MM.1S (cell line): ENCODE measurements around the gene ANKRD24.

ENCODE experiments used
- DNase-seq: peaks from one replicate; pipeline ENCODE4 v3.0.0-alpha.2; 2015
- H2AFZ ChIP-seq: fragments of 300-600 bp; sonication (generic); 2 replicates; pipeline ENCODE4 v1.6.0; 2016; ENCODE audit warnings: antibody characterized with exemption, low read length
- H3F3A ChIP-seq: fragments of 300-600 bp; sonication (generic); 2 replicates; pipeline ENCODE4 v1.6.1; 2016; ENCODE audit warnings: mild to moderate bottlenecking, antibody characterized with exemption, low read length, moderate library complexity, mixed read lengths; ENCODE audit not compliant: insufficient read depth
- H3K27ac ChIP-seq: fragments of 300-600 bp; sonication (generic); 2 replicates; pipeline ENCODE4 v1.5.1; 2016; ENCODE audit warnings: mild to moderate bottlenecking, low read length
- H3K27me3 ChIP-seq: fragments of 300-600 bp; sonication (generic); replicated peaks from 2 replicates; pipeline ENCODE4 v1.6.0; 2016; ENCODE audit warnings: low read length; ENCODE audit not compliant: insufficient read depth
- H3K36me3 ChIP-seq: fragments of 300-600 bp; sonication (generic); replicated peaks from 2 replicates; pipeline ENCODE4 v1.6.1; 2016; ENCODE audit warnings: mild to moderate bottlenecking, low read length, mixed read lengths; ENCODE audit not compliant: insufficient read depth
- H3K4me1 ChIP-seq: fragments of 300-600 bp; sonication (generic); 2 replicates; pipeline ENCODE4 v1.6.1; 2016; ENCODE audit warnings: low read length, mixed read lengths
- H3K4me2 ChIP-seq: fragments of 300-600 bp; sonication (generic); 2 replicates; pipeline ENCODE4 v1.6.0; 2016; ENCODE audit warnings: low read depth, low read length
- H3K4me3 ChIP-seq: fragments of 300-600 bp; sonication (generic); 2 replicates; pipeline ENCODE4 v1.5.1; 2016; ENCODE audit warnings: low read length, mixed read lengths
- H3K79me2 ChIP-seq: fragments of 300-600 bp; sonication (generic); 2 replicates; pipeline ENCODE4 v1.6.1; 2016; ENCODE audit warnings: mixed run types, low read length, mixed read lengths
- H3K9ac ChIP-seq: fragments of 300-600 bp; sonication (generic); 2 replicates; pipeline ENCODE4 v1.6.1; 2016; ENCODE audit warnings: low read length, mixed read lengths
- H3K9me2 ChIP-seq: fragments of 300-600 bp; sonication (generic); replicated peaks from 2 replicates; pipeline ENCODE4 v1.6.1; 2016; ENCODE audit warnings: mild to moderate bottlenecking, low read length, mixed read lengths; ENCODE audit not compliant: insufficient read depth
- H3K9me3 ChIP-seq: fragments of 300-600 bp; sonication (generic); replicated peaks from 2 replicates; pipeline ENCODE4 v1.6.1; 2016; ENCODE audit warnings: mild to moderate bottlenecking, low read length, mixed read lengths; ENCODE audit not compliant: insufficient read depth
- H4K20me1 ChIP-seq: fragments of 300-600 bp; sonication (generic); 2 replicates; pipeline ENCODE4 v1.6.1; 2016; ENCODE audit warnings: mild to moderate bottlenecking, low read length, moderate library complexity, mixed read lengths; ENCODE audit not compliant: insufficient read depth
- EZH2 ChIP-seq: fragments of 300-600 bp; sonication (generic); optimal IDR thresholded peaks from 2 replicates; pipeline ENCODE3; 2017; ENCODE audit warnings: low read depth, mild to moderate bottlenecking, antibody characterized with exemption, low read length, mixed read lengths
- EZH2phosphoT487 ChIP-seq: fragments of 300-600 bp; sonication (generic); IDR thresholded peaks from 2 replicates; pipeline ENCODE4 v1.6.1; 2018; ENCODE audit warnings: antibody characterized with exemption, low read length
- TF ChIP-seq, protein P1 (sequence below): fragments of 300-600 bp; sonication (generic); IDR thresholded peaks from 2 replicates; pipeline ENCODE4 v1.5.1; 2016; ENCODE audit warnings: antibody characterized with exemption, low read length, mixed read lengths

Gene ANKRD24

DNA sequence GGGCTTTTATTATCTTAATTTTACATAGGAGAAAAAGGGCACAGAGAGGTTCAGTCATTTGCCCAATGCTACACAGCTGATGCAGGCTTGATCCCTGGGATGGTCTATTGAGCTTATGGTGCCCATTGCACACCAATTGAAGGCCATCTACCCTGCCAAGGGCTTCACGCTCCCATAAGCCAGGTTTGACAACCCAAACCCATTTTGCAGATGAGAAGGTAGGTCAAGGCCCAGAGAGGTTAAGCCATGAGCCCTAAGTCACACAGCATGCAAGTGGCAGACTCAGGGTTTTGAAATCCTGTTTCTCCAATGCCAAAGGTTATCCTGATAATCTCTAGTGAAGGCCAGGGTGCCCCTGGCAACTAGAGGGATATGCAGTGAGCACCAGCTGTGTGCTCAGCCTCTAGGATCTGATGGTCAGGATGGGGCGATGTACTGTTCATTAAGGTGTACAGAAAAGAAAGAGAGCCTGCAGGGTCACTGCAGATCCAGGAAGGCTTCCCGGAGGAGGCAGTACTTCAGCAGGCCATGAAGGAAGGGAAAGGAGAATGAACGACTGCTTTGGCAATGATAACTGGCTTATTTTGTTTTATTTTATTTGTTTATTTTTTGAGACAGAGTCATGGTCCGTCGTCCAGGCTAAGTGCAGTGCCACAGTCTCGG, 20.9 kb upstream of the ANKRD24 start:
- no peak overlapping the region for H3K27ac ChIP-seq
- no peak for DNase-seq
- H3K36me3 ChIP-seq = no peaks in the 10 kb centered on the region
- TF ChIP-seq EZH2 = no peak
- no peaks in the 10 kb centered on the region for H3K9me3 ChIP-seq
- peaks cover 95% of the 10 kb centered on the region for H3K27me3 ChIP-seq
- H3K4me2 ChIP-seq = no peak overlapping the region
- H3K79me2 ChIP-seq = no peaks in the 10 kb centered on the region
- H2AFZ ChIP-seq = no peak overlapping the region
- H3K4me3 ChIP-seq = no peak overlapping the region
- no peaks in the 10 kb centered on the region for H3K4me1 ChIP-seq
- no peaks in the 10 kb centered on the region for H3K9me2 ChIP-seq
- no peaks in the 10 kb centered on the region for H4K20me1 ChIP-seq
- H3F3A ChIP-seq = no peaks in the 10 kb centered on the region
- H3K9ac ChIP-seq = no peak overlapping the region

DNA sequence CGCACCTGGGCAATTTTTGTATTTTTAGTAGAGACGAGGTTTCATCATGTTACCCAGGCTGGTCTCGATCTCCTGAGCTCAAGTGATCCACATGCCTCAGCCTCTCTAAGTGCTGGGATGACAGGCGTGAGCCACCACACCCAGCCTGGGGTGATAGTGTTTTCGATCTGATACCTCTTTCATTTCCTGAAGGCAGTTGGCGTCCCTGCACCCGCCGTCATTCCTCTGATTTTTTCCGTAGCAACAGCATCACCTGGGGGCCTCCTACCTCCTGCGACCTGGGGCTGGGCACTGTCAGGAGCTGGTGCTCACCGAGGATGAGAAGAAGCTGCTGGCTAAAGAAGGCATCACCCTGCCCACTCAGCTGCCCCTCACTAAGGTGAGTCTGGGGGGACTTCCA, 18.2 kb upstream of the ANKRD24 start:
- no peaks in the 10 kb centered on the region for H3K9me2 ChIP-seq
- peaks cover 93% of the 10 kb centered on the region for H3K27me3 ChIP-seq
- no peak for DNase-seq
- no peak overlapping the region for H3K27ac ChIP-seq
- H3K4me1 ChIP-seq = no peaks in the 10 kb centered on the region
- no peak overlapping the region for H3K4me2 ChIP-seq
- no peak overlapping the region for H3K4me3 ChIP-seq
- H3K9ac ChIP-seq = no peak overlapping the region
- no peaks in the 10 kb centered on the region for H3K36me3 ChIP-seq
- H2AFZ ChIP-seq = no peak overlapping the region
- H4K20me1 ChIP-seq = no peaks in the 10 kb centered on the region
- H3F3A ChIP-seq = no peaks in the 10 kb centered on the region
- no peaks in the 10 kb centered on the region for H3K79me2 ChIP-seq
- TF ChIP-seq EZH2phosphoT487 (no peak), EZH2 (no peak)
- TF ChIP-seq, protein P1, sequence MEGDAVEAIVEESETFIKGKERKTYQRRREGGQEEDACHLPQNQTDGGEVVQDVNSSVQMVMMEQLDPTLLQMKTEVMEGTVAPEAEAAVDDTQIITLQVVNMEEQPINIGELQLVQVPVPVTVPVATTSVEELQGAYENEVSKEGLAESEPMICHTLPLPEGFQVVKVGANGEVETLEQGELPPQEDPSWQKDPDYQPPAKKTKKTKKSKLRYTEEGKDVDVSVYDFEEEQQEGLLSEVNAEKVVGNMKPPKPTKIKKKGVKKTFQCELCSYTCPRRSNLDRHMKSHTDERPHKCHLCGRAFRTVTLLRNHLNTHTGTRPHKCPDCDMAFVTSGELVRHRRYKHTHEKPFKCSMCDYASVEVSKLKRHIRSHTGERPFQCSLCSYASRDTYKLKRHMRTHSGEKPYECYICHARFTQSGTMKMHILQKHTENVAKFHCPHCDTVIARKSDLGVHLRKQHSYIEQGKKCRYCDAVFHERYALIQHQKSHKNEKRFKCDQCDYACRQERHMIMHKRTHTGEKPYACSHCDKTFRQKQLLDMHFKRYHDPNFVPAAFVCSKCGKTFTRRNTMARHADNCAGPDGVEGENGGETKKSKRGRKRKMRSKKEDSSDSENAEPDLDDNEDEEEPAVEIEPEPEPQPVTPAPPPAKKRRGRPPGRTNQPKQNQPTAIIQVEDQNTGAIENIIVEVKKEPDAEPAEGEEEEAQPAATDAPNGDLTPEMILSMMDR = no peak
- H3K9me3 ChIP-seq = no peaks in the 10 kb centered on the region

GRCh38 chr19:4171676-4172075, 10.8 kb upstream of the ANKRD24 start:
- Histone ChIP-seq H3K9ac (no peak overlapping the region), H3K9me2 (no peaks in the 10 kb centered on the region), H2AFZ (no peak overlapping the region), H4K20me1 (peaks cover 7% of the 10 kb centered on the region; the same call in 1 of the 2 replicates), H3F3A (no peaks in the 10 kb centered on the region), H3K36me3 (no peaks in the 10 kb centered on the region), H3K4me3 (no peak overlapping the region), H3K79me2 (no peaks in the 10 kb centered on the region), H3K4me2 (no peak overlapping the region), H3K27me3 (peaks cover 57% of the 10 kb centered on the region), H3K27ac (no peak overlapping the region), H3K9me3 (no peaks in the 10 kb centered on the region), H3K4me1 (no peaks in the 10 kb centered on the region)
- no peak for DNase-seq
- TF ChIP-seq EZH2phosphoT487 (no peak), EZH2 (no peak)
- TF ChIP-seq, protein P1 = no peak

GRCh38 chr19:4172861-4173473, 9.5 kb upstream of the ANKRD24 start:
- Histone ChIP-seq H3K9me3 (no peaks in the 10 kb centered on the region), H3K79me2 (no peaks in the 10 kb centered on the region), H3F3A (no peaks in the 10 kb centered on the region), H3K9ac (no peak overlapping the region), H3K4me3 (no peak overlapping the region), H2AFZ (no peak overlapping the region), H4K20me1 (peaks cover 7% of the 10 kb centered on the region; the same call in 1 of the 2 replicates), H3K9me2 (no peaks in the 10 kb centered on the region), H3K27me3 (peaks cover 48% of the 10 kb centered on the region), H3K36me3 (no peaks in the 10 kb centered on the region), H3K27ac (no peak overlapping the region), H3K4me1 (no peaks in the 10 kb centered on the region), H3K4me2 (no peak overlapping the region)
- DNase-seq = peak; percentile 49
- TF ChIP-seq, protein P1 = no peak
- no peak for TF ChIP-seq EZH2phosphoT487
- no peak for TF ChIP-seq EZH2
